Cerebellar nuclear complex (tissue), 1 donor: ENCODE data around the gene TSHZ2.
"Not testable (repeated sequence)": the region's sequence is repeated elsewhere in the genome, so short reads cannot be mapped to it uniquely, and the experiment has no call there.

Experiments used
- DNase-seq, 2 experiments: peaks; one replicate each; lab custom pipeline; 2025; lab: John Stamatoyannopoulos, UW

Gene TSHZ2

GRCh38 chr20:53083411-53083810 lies 111.3 kb downstream of the TSHZ2 start:
- DNase-seq, result no peak

- no peak for DNase-seq
Observed at GRCh38 chr20:53084408-53084997, 112.3 kb downstream of the TSHZ2 start.

- DNase-seq, result no peak
Observed at GRCh38 chr20:53085720-53086119, 113.6 kb downstream of the TSHZ2 start.

GRCh38 chr20:53087037-53087777 lies 115.0 kb downstream of the TSHZ2 start:
- DNase-seq, result no peak

- no peak for DNase-seq
Observed at GRCh38 chr20:53088786-53089185, 116.6 kb downstream of the TSHZ2 start.

- DNase-seq, result not testable (repeated sequence)
Observed at GRCh38 chr20:53089851-53090250, 117.7 kb downstream of the TSHZ2 start.

GRCh38 chr20:53091789-53092188 lies 119.6 kb downstream of the TSHZ2 start:
- DNase-seq, result no peak

GRCh38 chr20:53092772-53093300 lies 120.7 kb downstream of the TSHZ2 start:
- no peak for DNase-seq

GRCh38 chr20:53097371-53097770 lies 125.2 kb downstream of the TSHZ2 start:
- no peak for DNase-seq

GRCh38 chr20:53097791-53098190 lies 125.6 kb downstream of the TSHZ2 start:
- DNase-seq, result no peak

- no peak for DNase-seq
Observed at GRCh38 chr20:53098621-53099020, 126.5 kb downstream of the TSHZ2 start.

GRCh38 chr20:53099856-53100255 lies 127.7 kb downstream of the TSHZ2 start:
- no peak for DNase-seq

GRCh38 chr20:53100476-53100911 lies 128.3 kb downstream of the TSHZ2 start:
- no peak for DNase-seq

GRCh38 chr20:53101992-53102760 lies 130.0 kb downstream of the TSHZ2 start:
- DNase-seq, result no peak

GRCh38 chr20:53103124-53103523 lies 131.0 kb downstream of the TSHZ2 start:
- DNase-seq, result no peak

- DNase-seq, result no peak
Observed at GRCh38 chr20:53104884-53105283, 132.7 kb downstream of the TSHZ2 start.

GRCh38 chr20:53116733-53117132 lies 144.6 kb downstream of the TSHZ2 start:
- DNase-seq, result no peak

- no peak for DNase-seq
Observed at GRCh38 chr20:53122853-53123252, 150.7 kb downstream of the TSHZ2 start.

GRCh38 chr20:53124075-53124551 lies 152.0 kb downstream of the TSHZ2 start:
- no peak for DNase-seq

- no peak for DNase-seq
Observed at GRCh38 chr20:53124803-53125202, 152.6 kb downstream of the TSHZ2 start.

GRCh38 chr20:53126185-53126584 lies 154.0 kb downstream of the TSHZ2 start:
- no peak for DNase-seq

GRCh38 chr20:53127027-53127426 lies 154.9 kb downstream of the TSHZ2 start:
- no peak for DNase-seq

GRCh38 chr20:53128004-53128403 lies 155.8 kb downstream of the TSHZ2 start:
- no peak for DNase-seq
